Measurements from ENCODE around the gene OXGR1.

GRCh38 chr13:96960379-96960778 is 33.9 kb downstream of the OXGR1 start:
- TF ChIP-seq CTCF (IDR thresholded peaks at IDR 0.05) (no peak), POLR2A (IDR thresholded peaks at IDR 0.05) (no peak)
